Astrocyte of the spinal cord (primary cell): ENCODE data around the gene UBE2O.

ENCODE experiments used
- DNase-seq: peaks from one replicate; pipeline ENCODE4 v3.0.0; 2011; ENCODE audit warnings: low read depth, low spot score
- H3K4me3 ChIP-seq: 2 replicates; pipeline ENCODE4 v1.5.1; 2011; ENCODE audit warnings: low read depth, mild to moderate bottlenecking, low read length, moderate library complexity
- CTCF ChIP-seq: IDR thresholded peaks from 2 replicates; pipeline ENCODE4 v1.5.1; 2012; ENCODE audit warnings: low read depth, mild to moderate bottlenecking, low read length, inconsistent platforms
- in situ Hi-C: cut with HindIII; loops from 2 replicates; pipeline ENCODE4 v1.10.0; 2017; ENCODE audit warnings: low sequenced_read_pairs

Gene UBE2O

DNA sequence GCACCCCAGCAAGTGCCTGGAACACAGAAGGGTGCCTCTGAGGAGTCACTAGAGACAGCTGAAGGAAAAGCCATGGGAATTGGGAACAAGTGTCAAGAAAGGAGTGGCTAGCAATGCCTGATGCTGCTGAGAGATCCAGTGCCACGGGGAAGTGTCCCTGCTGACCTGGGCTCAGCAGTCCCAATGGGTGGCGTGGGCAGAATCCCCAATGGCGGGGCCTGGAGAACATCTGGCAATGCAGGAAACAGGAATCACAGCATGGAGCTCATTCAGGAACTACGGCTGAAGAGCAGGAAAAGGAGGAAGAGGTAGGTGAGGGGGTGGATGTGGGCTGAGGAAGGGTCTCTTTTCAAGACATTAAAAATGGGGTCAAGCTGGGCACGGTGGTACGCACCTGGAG lies 30.1 kb downstream of the UBE2O start:
- in situ Hi-C loops = no loop called here
- H3K4me3 ChIP-seq = no peak overlapping the region
- DNase-seq = no peak
- TF ChIP-seq CTCF = no peak

- no peak for TF ChIP-seq CTCF
Measured at GRCh38 chr17:76422406-76422805, 30.5 kb downstream of the UBE2O start.

DNA sequence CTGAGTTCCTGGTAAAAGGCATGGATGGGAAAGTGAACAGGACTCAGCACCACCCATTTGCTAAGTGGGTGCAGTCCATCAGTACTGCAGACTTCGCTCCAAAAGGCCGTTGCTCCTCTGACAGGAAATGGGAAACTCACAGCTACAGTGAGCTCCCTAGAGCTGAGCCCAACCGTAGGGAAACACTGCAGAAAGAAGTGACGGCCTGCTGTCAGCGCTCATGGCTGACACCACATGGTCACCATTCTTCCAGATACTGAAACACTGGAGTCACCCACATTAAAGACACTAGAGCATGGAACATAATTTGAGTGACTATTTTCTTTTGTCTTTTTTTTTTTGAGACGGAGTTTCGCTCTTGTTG lies 31.9 kb downstream of the UBE2O start:
- no peak for DNase-seq
- in situ Hi-C loops = no loop called here
- H3K4me3 ChIP-seq = no peak overlapping the region
- no peak for TF ChIP-seq CTCF

More at GRCh38 chr17:76422406-76422805, 30.5 kb downstream of the UBE2O start:
- in situ Hi-C loops = no loop called here
- no peak overlapping the region for H3K4me3 ChIP-seq
- DNase-seq = no peak

- in situ Hi-C loops = no loop called here
- H3K4me3 ChIP-seq = no peak overlapping the region
- TF ChIP-seq CTCF = no peak
Measured at GRCh38 chr17:76420356-76421043, 32.5 kb downstream of the UBE2O start.

DNA sequence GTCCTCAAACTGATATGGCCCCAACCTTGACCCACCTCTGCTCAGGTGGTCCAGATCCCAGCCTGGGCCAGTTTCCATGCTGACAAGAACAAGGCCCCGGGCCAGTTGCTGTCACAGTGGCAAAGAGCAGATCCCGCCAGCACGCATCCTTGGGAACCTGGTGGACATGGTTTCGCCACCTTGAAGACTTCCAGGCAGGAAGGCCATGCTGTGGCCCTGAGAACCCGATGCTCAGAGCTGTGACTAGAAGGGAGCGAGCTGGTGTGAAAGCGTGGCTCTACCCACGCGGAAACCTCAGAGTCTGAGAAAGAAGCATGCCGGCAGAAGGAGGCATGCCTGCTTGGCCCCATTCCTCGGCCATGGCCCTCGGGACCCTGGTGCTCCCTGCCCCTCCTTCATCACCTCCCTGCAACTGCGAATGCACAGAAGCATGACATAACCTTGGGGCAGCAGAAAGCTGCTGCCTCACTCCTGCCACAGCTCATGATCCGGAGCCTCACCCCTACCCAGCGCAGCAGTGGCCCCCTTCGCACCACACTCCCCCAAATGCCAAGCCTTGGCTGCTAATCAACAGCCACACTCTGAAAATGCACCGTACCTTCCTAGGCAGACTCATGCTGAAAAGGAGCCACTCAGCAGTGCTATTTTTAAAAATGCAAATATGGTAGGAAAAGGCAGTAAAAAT lies 33.2 kb downstream of the UBE2O start:
- DNase-seq = no peak
- in situ Hi-C loops = no loop called here
- no peak for TF ChIP-seq CTCF
- no peak overlapping the region for H3K4me3 ChIP-seq

More at GRCh38 chr17:76420356-76421043, 32.5 kb downstream of the UBE2O start:
- DNase-seq = no peak

- no peak overlapping the region for H3K4me3 ChIP-seq
- in situ Hi-C loops = no loop called here
- TF ChIP-seq CTCF = no peak
- no peak for DNase-seq
Measured at GRCh38 chr17:76417499-76418143, 35.3 kb downstream of the UBE2O start.
